WERI-Rb-1 (cell line): ENCODE data around the gene DEGS2.
A peak's percentile ranks its signal among the peaks of the same experiment; 100 is the strongest.

ENCODE experiments used
- DNase-seq: peaks from one replicate; pipeline ENCODE4 v3.0.0-alpha.2; 2020
- H3K27ac ChIP-seq: fragments of 250-450 bp; sonication (Bioruptor Pico); 2 replicates; pipeline ENCODE4 v1.5.1; 2020; ENCODE audit warnings: mild to moderate bottlenecking, moderate library complexity
- H3K27me3 ChIP-seq: fragments of 250-450 bp; sonication (Bioruptor Pico); 2 replicates; pipeline ENCODE4 v1.5.1; 2021; ENCODE audit warnings: mild to moderate bottlenecking, low read depth, moderate library complexity; ENCODE audit not compliant: insufficient read depth, severe bottlenecking
- H3K36me3 ChIP-seq: fragments of 250-450 bp; sonication (Bioruptor Pico); 2 replicates; pipeline ENCODE4 v1.5.1; 2020; ENCODE audit warnings: mild to moderate bottlenecking, moderate library complexity
- H3K4me3 ChIP-seq: 2 replicates; pipeline ENCODE4 v1.5.1; 2011; ENCODE audit warnings: low read depth, mild to moderate bottlenecking, control low read depth, low read length
- H3K9me3 ChIP-seq: fragments of 250-450 bp; sonication (Bioruptor Pico); 2 replicates; pipeline ENCODE4 v1.5.1; 2021; ENCODE audit warnings: mild to moderate bottlenecking, moderate library complexity; ENCODE audit not compliant: severe bottlenecking
- CTCF ChIP-seq: IDR thresholded peaks from 2 replicates; pipeline ENCODE4 v1.5.1; 2011; ENCODE audit warnings: low read depth, mild to moderate bottlenecking, control low read depth, inconsistent platforms, low read length

The DEGS2 gene

GRCh38 chr14:100146531-100147091, 12.8 kb downstream of the DEGS2 start:
- DNase-seq: no peak
- H3K27me3 ChIP-seq: no peaks in the 10 kb centered on the region
- no peaks in the 10 kb centered on the region for H3K36me3 ChIP-seq
- no peak overlapping the region for H3K27ac ChIP-seq
- no peak overlapping the region for H3K4me3 ChIP-seq
- no peaks in the 10 kb centered on the region for H3K9me3 ChIP-seq
- TF ChIP-seq CTCF: no peak

- Histone ChIP-seq H3K4me3 (no peak overlapping the region), H3K9me3 (no peaks in the 10 kb centered on the region), H3K27ac (peak overlapping the region; percentile 36; the same call in 1 of the 2 replicates), H3K36me3 (no peaks in the 10 kb centered on the region), H3K27me3 (no peaks in the 10 kb centered on the region)
- DNase-seq: peak; percentile 37
- TF ChIP-seq CTCF: no peak
Observed at GRCh38 chr14:100145682-100146464, 13.6 kb downstream of the DEGS2 start.

- Histone ChIP-seq H3K27ac (no peak overlapping the region; the same call in 1 of the 2 replicates), H3K27me3 (no peaks in the 10 kb centered on the region), H3K9me3 (no peaks in the 10 kb centered on the region), H3K4me3 (no peak overlapping the region), H3K36me3 (no peaks in the 10 kb centered on the region)
- no peak for TF ChIP-seq CTCF
- DNase-seq: no peak
Observed at GRCh38 chr14:100144996-100145646, 14.3 kb downstream of the DEGS2 start.

GRCh38 chr14:100144645-100144995, 14.8 kb downstream of the DEGS2 start:
- TF ChIP-seq CTCF: no peak
- no peaks in the 10 kb centered on the region for H3K27me3 ChIP-seq
- DNase-seq: no peak
- no peaks in the 10 kb centered on the region for H3K9me3 ChIP-seq
- H3K27ac ChIP-seq: no peak overlapping the region; the same call in 1 of the 2 replicates
- no peaks in the 10 kb centered on the region for H3K36me3 ChIP-seq
- no peak overlapping the region for H3K4me3 ChIP-seq

- no peak for TF ChIP-seq CTCF
- DNase-seq: no peak
- H3K4me3 ChIP-seq: no peak overlapping the region
- H3K9me3 ChIP-seq: no peaks in the 10 kb centered on the region
- H3K27ac ChIP-seq: no peak overlapping the region
- no peaks in the 10 kb centered on the region for H3K36me3 ChIP-seq
- no peaks in the 10 kb centered on the region for H3K27me3 ChIP-seq
Observed at GRCh38 chr14:100143934-100144333, 15.5 kb downstream of the DEGS2 start.
